GM12878 (cell line): ENCODE data around the gene BICD1. TPM values are rescaled to one million over a fixed set of nuclear protein-coding genes. Genes with fewer than 3 reads are reported as not detected.
A peak's percentile ranks its signal among the peaks of the same experiment; 100 is the strongest.

Experiments used
- ATF7 ChIP-seq: fragments of 450-650 bp; IDR thresholded peaks from 2 replicates; pipeline ENCODE4 v1.6.1; 2016; ENCODE audit warnings: low read depth, mild to moderate bottlenecking
- EED ChIP-seq: sonication (generic); IDR thresholded peaks from 2 replicates; pipeline ENCODE4 v1.6.1; 2016; ENCODE audit warnings: antibody characterized with exemption, low read depth
- ELK1 ChIP-seq: IDR thresholded peaks from 2 replicates; pipeline ENCODE4 v1.6.1; 2012; ENCODE audit warnings: low read depth, low read length, improper control_type of control experiment
- KLF5 ChIP-seq: fragments of 450-650 bp; IDR thresholded peaks from 2 replicates; pipeline ENCODE4 v1.6.1; 2014; ENCODE audit warnings: mild to moderate bottlenecking; ENCODE audit not compliant: partially characterized antibody
- MEF2B ChIP-seq: fragments of 450-650 bp; IDR thresholded peaks from 2 replicates; pipeline ENCODE4 v1.6.1; 2018; ENCODE audit warnings: mild to moderate bottlenecking, moderate library complexity; ENCODE audit not compliant: partially characterized antibody, poor library complexity, severe bottlenecking
- MTA2 ChIP-seq: fragments of 450-650 bp; IDR thresholded peaks from 2 replicates; pipeline ENCODE4 v1.6.1; 2016; ENCODE audit warnings: low read depth, mild to moderate bottlenecking, moderate library complexity
- MTA3 ChIP-seq: IDR thresholded peaks from 2 replicates; pipeline ENCODE4 v1.6.1; 2012; ENCODE audit warnings: low read length, inconsistent platforms, borderline replicate concordance
- NFYB ChIP-seq: IDR thresholded peaks from 2 replicates; pipeline ENCODE4 v1.6.1; 2011; ENCODE audit warnings: low read depth, mild to moderate bottlenecking, low read length, improper control_type of control experiment, moderate library complexity; ENCODE audit not compliant: insufficient read depth
- RBBP5 ChIP-seq: fragments of 200-600 bp; sonication (generic); conservative IDR thresholded peaks from 2 replicates; pipeline ENCODE4 v1.6.1; 2016
- SIX5 ChIP-seq: IDR thresholded peaks from 2 replicates; pipeline ENCODE4 v1.6.1; 2011; ENCODE audit warnings: mild to moderate bottlenecking, low read depth, low read length, moderate library complexity; ENCODE audit not compliant: severe bottlenecking
- SKIL ChIP-seq: fragments of 450-650 bp; IDR thresholded peaks from 2 replicates; pipeline ENCODE4 v1.6.1; 2017; ENCODE audit warnings: mild to moderate bottlenecking, low read depth, inconsistent platforms; ENCODE audit not compliant: poor library complexity, severe bottlenecking
- SMC3 ChIP-seq: IDR thresholded peaks from 2 replicates; pipeline ENCODE4 v1.6.1; 2011; ENCODE audit warnings: low read length, improper control_type of control experiment, borderline replicate concordance
- SPI1 ChIP-seq: IDR thresholded peaks from 2 replicates; pipeline ENCODE4 v1.6.1; 2011; ENCODE audit warnings: low read depth, mild to moderate bottlenecking, low read length, moderate library complexity, borderline replicate concordance; ENCODE audit not compliant: insufficient read depth
- WRNIP1 ChIP-seq: IDR thresholded peaks from 2 replicates; pipeline ENCODE4 v1.6.1; 2011; ENCODE audit warnings: low read depth, low read length, improper control_type of control experiment, borderline replicate concordance
- ZNF207 ChIP-seq: fragments of 450-650 bp; IDR thresholded peaks from 2 replicates; pipeline ENCODE4 v1.6.1; 2014; ENCODE audit warnings: antibody characterized with exemption, mild to moderate bottlenecking, borderline replicate concordance
- ZNF622 ChIP-seq: fragments of 450-650 bp; IDR thresholded peaks from 2 replicates; pipeline ENCODE4 v1.6.1; 2017; ENCODE audit warnings: mild to moderate bottlenecking, inconsistent platforms
- polyA plus RNA-seq, 11 experiments: library from polyadenylated mRNA; depleted of rRNA in 4 of 11; unstranded in 6 of 11; stranded (reverse) in 5 of 11; fragments of >200 nt; fragmentation: Nextera tagmentation in 4 of 11; fragmentation: Illumina TruSeq in 1 of 11; extraction: Ambion mirVana in 4 of 11; extraction: Trizol in 1 of 11; gene quantifications; 1 replicate in 1 of 11; 2 replicates in 10 of 11; pipeline versions ENCODE4 v1.2.1 to v1.2.3, GENCODE V29; 2011 to 2016; ENCODE audit warnings: inconsistent platforms in 2 of 11, missing spikeins in 2 of 11, low read depth in 1 of 11
- total RNA-seq, 4 experiments: library from RNA; depleted of rRNA in 3 of 4; stranded (reverse); fragments of >200 nt in 3 of 4; fragmentation: Illumina TruSeq in 1 of 4; extraction: Trizol in 1 of 4; gene quantifications; 2 replicates each; pipeline versions ENCODE4 v1.2.1 to v1.2.3, GENCODE V29; 2013 to 2021

BICD1 gene
- total and polyA plus RNA-seq, 10 of the 15 experiments (the other 5 are each of a cell fraction or from before 2014, with no cell fraction given) = 4.7 to 32.5 (median 14.4) TPM

GRCh38 chr12:32105986-32106516 is 596 bp upstream of the BICD1 start (continued):
- TF ChIP-seq RBBP5 (no peak), SKIL (no peak), SPI1 (no peak), SIX5 (no peak), NFYB (no peak), MTA2 (0 out of 2 replicates have a peak, but pooled peaks have one; percentile 17), ELK1 (no peak), WRNIP1 (no peak), SMC3 (no peak), MEF2B (no peak), KLF5 (no peak), ZNF207 (no peak), ZNF622 (no peak), EED (no peak), ATF7 (no peak), MTA3 (no peak)
